Spleen (tissue), 11 donors: ENCODE results near the gene TTC7B. TPM values are rescaled to one million over a fixed set of nuclear protein-coding genes. Genes with fewer than 3 reads are reported as not detected.

Experiments used
- DNase-seq: peaks from one replicate; pipeline ENCODE4 v3.0.0-alpha.2; 2020
- H3K27ac ChIP-seq, 8 donors: fragments of 200-600 bp; sonication (generic) in 7 of 8; 1 replicate in 4 of 8; 2 replicates in 4 of 8; pipeline versions ENCODE4 v1.5.0 to v1.8.0; 2016 to 2021; ENCODE audit warnings: inconsistent platforms in 4 of 8, mild to moderate bottlenecking in 4 of 8, moderate library complexity in 1 of 8
- H3K27me3 ChIP-seq, 7 donors: fragments of 200-600 bp; sonication (generic) in 6 of 7; replicated peaks in 1 of 7; 1 replicate in 4 of 7; 2 replicates in 3 of 7; pipeline versions ENCODE4 v1.5.0 to v1.8.0; 2016 to 2021; ENCODE audit warnings: inconsistent platforms in 3 of 7, mild to moderate bottlenecking in 1 of 7
- H3K36me3 ChIP-seq, 6 donors: fragments of 200-600 bp; sonication (generic) in 5 of 6; 1 replicate in 4 of 6; 2 replicates in 2 of 6; pipeline versions ENCODE4 v1.5.0 to v1.8.0; 2016 to 2021; ENCODE audit warnings: inconsistent platforms in 2 of 6
- H3K4me1 ChIP-seq, 6 donors: fragments of 200-600 bp; sonication (generic) in 5 of 6; 1 replicate in 3 of 6; 2 replicates in 3 of 6; pipeline versions ENCODE4 v1.5.0 to v1.8.0; 2016 to 2021; ENCODE audit warnings: inconsistent platforms in 3 of 6
- H3K4me3 ChIP-seq, 8 donors: fragments of 200-600 bp; sonication (generic) in 7 of 8; 1 replicate in 4 of 8; 2 replicates in 4 of 8; pipeline versions ENCODE4 v1.5.0 to v1.8.0; 2016 to 2021; ENCODE audit warnings: inconsistent platforms in 4 of 8, mild to moderate bottlenecking in 4 of 8, moderate library complexity in 2 of 8
- H3K9me3 ChIP-seq, 8 donors: fragments of 200-600 bp; sonication (generic) in 7 of 8; 1 replicate in 4 of 8; 2 replicates in 4 of 8; pipeline versions ENCODE4 v1.5.0 to v1.8.0; 2016 to 2021; ENCODE audit warnings: inconsistent platforms in 4 of 8
- POLR2A ChIP-seq, 3 donors: fragments of 450-650 bp; IDR thresholded peaks; one replicate each; pipeline ENCODE4 v1.5.1; 2017; ENCODE audit warnings: antibody characterized with exemption in 3 of 3, mild to moderate bottlenecking in 1 of 3
- POLR2AphosphoS5 ChIP-seq, 3 donors: sonication (generic); formaldehyde crosslinking; IDR thresholded peaks; one replicate each; pipeline ENCODE4 v1.5.1; 2017; ENCODE audit warnings: antibody characterized with exemption in 3 of 3
- WGBS, 5 donors: extraction: QIAGEN DNeasy Blood & Tissue Kit in 3 of 5; methylation state at CpG; one replicate each; pipeline versions ENCODE4 v1.1.5 to v1.1.7; 2013 to 2018; 5-methylcytosine and 5-hydroxymethylcytosine counted together
- intact Hi-C: fragments of 100-400 bp; cut with DNase I; formaldehyde crosslinking; loops from one replicate; pipeline ENCODE4 v1.15.0; 2023; ENCODE audit warnings: low total_unique reads
- polyA plus RNA-seq, 3 donors: library from polyadenylated mRNA; stranded (reverse); fragments of 200-250 nt; gene quantifications; one replicate each; pipeline ENCODE4 v1.2.1, GENCODE V29; 2013
- total RNA-seq, 7 donors: library from RNA; depleted of rRNA in 3 of 7; stranded (reverse); fragments of >200 nt in 3 of 7; fragmentation: NEBNext Ultra II Directional in 4 of 7; extraction: Animal tissue kit (Norgen Biotek cat#: 25700) in 4 of 7; gene quantifications; one replicate each; pipeline versions ENCODE4 v1.1.0 to v1.2.1, GENCODE V29; 2016 to 2021
- TF ChIP-seq, protein P1 (sequence below), 11 experiments: fragments of 200-600 bp in 7 of 11; fragments of 450-650 bp in 4 of 11; sonication (generic) in 4 of 11; IDR thresholded peaks in 8 of 11; conservative IDR thresholded peaks in 3 of 11; 1 replicate in 7 of 11; 2 replicates in 4 of 11; pipeline versions ENCODE4 v1.4.0 to v1.8.0; 2016 to 2021; ENCODE audit warnings: antibody characterized with exemption in 11 of 11, inconsistent platforms in 4 of 11, mild to moderate bottlenecking in 1 of 11
- donor health status: healthy with polysubstance abuse.
- donor health status: DM: no; HTN: no; CAD: no; lungs with moderate emphysema.
- donor health status: DM: no; HTN: no; CAD: no.
- donor health status: Bipolar disorder and iron deficiency.
- donor health status: healthy.
- donor health status: DM: no; HTN: no; CAD: no.
- donor health status: DM: yes; HTN: yes; CAD: no.

Gene TTC7B
- total and polyA plus RNA-seq, 10 donors: 6.6 to 98.4 (median 62.6) TPM

DNA sequence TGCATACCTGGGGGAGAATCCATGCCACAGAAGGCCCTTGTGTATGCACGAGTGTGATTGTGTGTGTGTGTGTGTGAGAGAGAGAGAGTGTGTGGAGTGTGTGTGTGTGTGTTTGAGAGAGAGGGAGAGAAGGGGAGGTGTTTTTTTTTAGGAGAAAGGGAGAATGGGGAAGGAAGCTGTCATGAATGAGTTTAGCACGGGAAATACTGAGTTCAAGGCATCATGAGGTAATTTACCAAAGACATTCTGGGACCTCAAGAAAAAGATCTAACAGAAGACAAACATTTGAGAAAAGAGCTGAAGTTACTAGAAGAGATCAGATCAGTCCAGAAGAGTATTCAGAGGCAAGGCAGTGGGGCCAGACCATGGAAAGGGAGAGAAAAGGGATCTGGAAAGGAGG, 157.1 kb downstream of the TTC7B start:
- DNase-seq: no peak
- H3K4me1 ChIP-seq: peaks cover 0 to 30% (median 0%) of the 10 kb centered on the region in 6 donors
- H3K27ac ChIP-seq: peak overlapping the region in 3 of 8 donors; percentile 29 to 60 (median 55)
- intact Hi-C loops: no loop called here
- TF ChIP-seq, protein P1, sequence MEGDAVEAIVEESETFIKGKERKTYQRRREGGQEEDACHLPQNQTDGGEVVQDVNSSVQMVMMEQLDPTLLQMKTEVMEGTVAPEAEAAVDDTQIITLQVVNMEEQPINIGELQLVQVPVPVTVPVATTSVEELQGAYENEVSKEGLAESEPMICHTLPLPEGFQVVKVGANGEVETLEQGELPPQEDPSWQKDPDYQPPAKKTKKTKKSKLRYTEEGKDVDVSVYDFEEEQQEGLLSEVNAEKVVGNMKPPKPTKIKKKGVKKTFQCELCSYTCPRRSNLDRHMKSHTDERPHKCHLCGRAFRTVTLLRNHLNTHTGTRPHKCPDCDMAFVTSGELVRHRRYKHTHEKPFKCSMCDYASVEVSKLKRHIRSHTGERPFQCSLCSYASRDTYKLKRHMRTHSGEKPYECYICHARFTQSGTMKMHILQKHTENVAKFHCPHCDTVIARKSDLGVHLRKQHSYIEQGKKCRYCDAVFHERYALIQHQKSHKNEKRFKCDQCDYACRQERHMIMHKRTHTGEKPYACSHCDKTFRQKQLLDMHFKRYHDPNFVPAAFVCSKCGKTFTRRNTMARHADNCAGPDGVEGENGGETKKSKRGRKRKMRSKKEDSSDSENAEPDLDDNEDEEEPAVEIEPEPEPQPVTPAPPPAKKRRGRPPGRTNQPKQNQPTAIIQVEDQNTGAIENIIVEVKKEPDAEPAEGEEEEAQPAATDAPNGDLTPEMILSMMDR (IDR thresholded peaks at IDR 0.05 in 8 of 11, conservative IDR thresholded peaks at IDR 0.05 in 3 of 11): no peak
- no peaks in the 10 kb centered on the region for H3K27me3 ChIP-seq
- H3K36me3 ChIP-seq: peaks cover 0 to 50% (median 15%) of the 10 kb centered on the region in 6 donors
- WGBS, 5 donors: 16 to 33% (median 27%) methylated on average over 2 of the region's 2 CpGs
- no peaks in the 10 kb centered on the region for H3K9me3 ChIP-seq
- H3K4me3 ChIP-seq: no peak overlapping the region

DNA sequence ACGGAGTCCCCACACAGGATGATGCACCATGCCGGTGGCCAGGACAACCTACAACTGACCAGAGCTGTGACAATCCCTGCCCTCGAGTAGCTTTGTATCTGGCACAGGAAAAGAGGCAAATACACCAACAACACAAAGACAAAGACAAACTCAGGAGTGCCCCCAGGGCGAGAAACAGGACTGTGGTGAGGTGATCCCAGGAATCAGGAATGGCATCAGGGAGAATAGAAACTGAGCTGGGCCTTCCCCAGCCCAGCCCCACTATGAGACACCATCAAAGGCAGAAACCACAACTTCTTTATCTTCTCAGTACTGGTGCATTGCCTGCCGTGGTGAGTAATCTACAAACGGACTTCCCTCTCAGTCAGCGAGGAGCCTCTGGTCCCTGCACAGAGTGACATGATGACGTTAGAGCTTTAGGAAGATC, 157.7 kb downstream of the TTC7B start:
- WGBS, 5 donors: 36 to 54% (median 45%) methylated on average over 8 of the region's 8 CpGs
- DNase-seq: no peak

DNA sequence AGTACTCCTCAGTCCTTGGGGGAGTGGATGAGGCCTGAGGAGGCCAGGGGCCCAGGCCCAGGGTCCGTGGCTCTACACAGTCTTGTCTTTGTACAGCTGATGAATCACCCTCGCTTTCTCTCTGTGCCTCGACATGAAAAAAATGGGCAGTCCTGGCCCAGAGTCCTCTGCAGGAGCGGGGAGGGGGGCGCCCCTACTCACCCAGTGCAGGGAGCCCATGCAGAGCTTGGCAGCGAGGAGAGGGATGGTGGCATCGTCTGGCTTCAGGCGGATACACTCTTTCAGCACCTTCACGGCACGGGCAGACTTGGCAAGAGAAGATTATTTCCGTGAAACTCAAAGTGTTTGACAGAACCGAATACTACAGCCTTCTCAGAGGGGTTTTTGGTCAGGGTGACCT, 159.3 kb downstream of the TTC7B start:
- H3K36me3 ChIP-seq: peaks cover 0 to 67% (median 19%) of the 10 kb centered on the region in 6 donors
- TF ChIP-seq POLR2A (IDR thresholded peaks at IDR 0.05) (no peak), POLR2AphosphoS5 (IDR thresholded peaks at IDR 0.05) (no peak)
- TF ChIP-seq, protein P1 (IDR thresholded peaks at IDR 0.05 in 8 of 11, conservative IDR thresholded peaks at IDR 0.05 in 3 of 11): no peak
- no peak for DNase-seq
- H3K27ac ChIP-seq: no peak overlapping the region
- H3K27me3 ChIP-seq: no peaks in the 10 kb centered on the region
- H3K4me1 ChIP-seq: peaks cover 0 to 30% (median 0%) of the 10 kb centered on the region in 6 donors
- intact Hi-C loops: no loop called here
- no peaks in the 10 kb centered on the region for H3K9me3 ChIP-seq
- H3K4me3 ChIP-seq: no peak overlapping the region
- WGBS, 5 donors: 90 to 97% (median 94%) methylated on average over 12 of the region's 12 CpGs

More for the DNA sequence above, 157.7 kb downstream of the TTC7B start:
- Histone ChIP-seq H3K4me3 (no peak overlapping the region), H3K36me3 (peaks cover 0 to 55% (median 15%) of the 10 kb centered on the region in 6 donors), H3K4me1 (peaks cover 0 to 30% (median 0%) of the 10 kb centered on the region in 6 donors), H3K27ac (peak overlapping the region in 4 of 8 donors; percentile 22 to 60 (median 42)), H3K9me3 (no peaks in the 10 kb centered on the region), H3K27me3 (no peaks in the 10 kb centered on the region)
- intact Hi-C loops: no loop called here
- no peak for TF ChIP-seq POLR2AphosphoS5 (IDR thresholded peaks at IDR 0.05)
- no peak for TF ChIP-seq POLR2A (IDR thresholded peaks at IDR 0.05)
- TF ChIP-seq, protein P1 (IDR thresholded peaks at IDR 0.05 in 8 of 11, conservative IDR thresholded peaks at IDR 0.05 in 3 of 11): no peak

DNA sequence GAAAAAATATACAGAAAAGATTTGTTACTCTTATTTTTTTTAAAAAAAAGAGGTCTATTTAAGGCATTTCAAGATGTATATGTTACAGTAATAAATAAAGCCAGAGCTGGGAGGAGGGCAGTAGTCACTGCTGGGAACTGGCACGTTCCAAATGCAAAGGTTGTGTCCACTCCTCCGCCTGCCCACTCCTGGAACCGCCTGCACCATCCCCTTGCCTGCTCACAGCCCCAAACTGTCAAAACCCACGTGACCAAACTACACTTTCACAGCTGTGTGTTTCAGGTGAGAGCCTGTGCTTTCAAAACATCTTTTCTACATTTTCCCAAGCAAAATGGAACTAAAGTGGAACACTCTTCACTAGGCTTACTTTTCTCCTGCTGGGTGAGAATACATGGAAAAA, 160.4 kb downstream of the TTC7B start:
- TF ChIP-seq POLR2AphosphoS5 (IDR thresholded peaks at IDR 0.05) (no peak), POLR2A (IDR thresholded peaks at IDR 0.05) (no peak)
- TF ChIP-seq, protein P1 (IDR thresholded peaks at IDR 0.05 in 8 of 11, conservative IDR thresholded peaks at IDR 0.05 in 3 of 11): no peak
- Histone ChIP-seq H3K27ac (no peak overlapping the region), H3K4me1 (peaks cover 0 to 20% (median 0%) of the 10 kb centered on the region in 6 donors), H3K9me3 (no peaks in the 10 kb centered on the region), H3K4me3 (no peak overlapping the region), H3K27me3 (no peaks in the 10 kb centered on the region), H3K36me3 (peaks cover 0 to 72% (median 19%) of the 10 kb centered on the region in 6 donors)
- 77 to 87% (median 83%) methylated on average over 4 of the region's 4 CpGs for WGBS, 5 donors
- DNase-seq: no peak
- intact Hi-C loops: no loop called here
